RKO (cell line): ENCODE measurements around the gene FBXL17.
"Not testable (repeated sequence)": the region's sequence is repeated elsewhere in the genome, so short reads cannot be mapped to it uniquely, and the experiment has no call there.

Source experiments
- DNase-seq: peaks from one replicate; pipeline ENCODE4 v3.0.0-alpha.2; 2016; ENCODE audit warnings: low spot score

Gene FBXL17

GRCh38 chr5:108311682-108312081 is 70.2 kb downstream of the FBXL17 start:
- no peak for DNase-seq

- peak; percentile 23 for DNase-seq
Measured at GRCh38 chr5:108303611-108304010, 78.3 kb downstream of the FBXL17 start.

- no peak for DNase-seq
Measured at GRCh38 chr5:108303086-108303485, 78.8 kb downstream of the FBXL17 start.

DNA sequence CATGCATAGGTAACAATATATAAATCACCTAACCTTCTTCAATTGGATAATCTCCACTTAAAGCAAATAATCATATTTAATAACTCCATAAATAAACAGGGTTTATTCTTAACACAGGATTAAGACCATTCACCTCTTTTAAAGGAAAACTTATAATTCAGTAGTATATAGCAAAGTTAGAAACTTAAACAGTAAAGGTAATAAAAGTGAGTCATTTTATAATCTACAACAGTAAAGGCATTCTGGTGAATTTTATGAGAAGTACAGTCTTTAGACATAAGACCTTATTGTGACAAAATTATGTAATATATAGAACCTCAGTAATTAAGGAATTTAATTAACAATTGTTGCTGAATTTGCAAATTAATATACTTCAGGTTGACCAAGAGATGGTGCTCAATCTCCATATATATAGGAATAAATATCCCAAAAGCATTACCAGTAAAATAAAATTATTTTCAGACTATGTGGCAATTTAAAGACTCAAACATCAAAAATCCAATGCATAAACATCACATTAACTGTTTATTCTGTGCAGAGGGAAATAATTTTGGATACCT is 84.8 kb downstream of the FBXL17 start:
- no peak for DNase-seq

DNA sequence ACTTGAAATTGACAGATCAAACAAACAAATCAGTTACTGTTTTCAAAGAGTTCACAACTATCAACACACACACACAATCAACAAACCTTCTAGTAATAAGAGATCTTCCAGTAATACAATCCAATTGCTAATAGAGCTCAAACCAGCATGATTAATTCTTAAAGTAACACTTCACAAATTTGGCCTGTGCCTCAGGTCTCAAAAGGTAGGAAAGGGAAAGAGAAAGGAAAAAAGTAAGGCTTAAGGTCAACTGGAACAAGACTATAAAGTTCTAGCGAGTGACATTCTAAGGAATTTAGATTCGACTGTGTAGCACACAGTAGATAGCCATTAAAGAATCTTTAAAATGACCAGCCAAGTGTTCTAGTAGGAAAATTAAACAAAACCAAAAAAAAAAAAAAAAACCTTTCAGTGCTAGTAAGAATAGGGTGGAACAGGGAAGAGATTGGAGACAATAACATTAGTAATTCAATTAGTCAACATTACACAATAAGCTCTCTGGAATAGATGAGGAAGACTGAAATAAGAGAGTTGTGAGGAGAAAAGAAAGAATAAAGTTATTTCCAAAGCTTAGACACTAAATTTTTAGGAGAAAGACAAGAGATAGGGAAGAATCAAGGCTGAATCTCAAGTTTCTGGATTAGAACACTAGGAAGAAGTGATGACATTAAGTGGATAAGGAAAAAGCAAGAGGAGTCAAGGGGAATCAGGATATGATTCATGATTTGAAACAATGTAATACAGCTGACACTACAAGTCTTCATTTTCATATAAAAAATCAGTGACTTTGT is 86.1 kb downstream of the FBXL17 start:
- DNase-seq: peak; percentile 44

GRCh38 chr5:108280960-108281569 is 100.8 kb downstream of the FBXL17 start:
- DNase-seq: no peak

- DNase-seq: no peak
Measured at GRCh38 chr5:108280248-108280647, 101.7 kb downstream of the FBXL17 start.

- no peak for DNase-seq
Measured at GRCh38 chr5:108278285-108279240, 103.3 kb downstream of the FBXL17 start.

GRCh38 chr5:108276187-108277050 is 105.5 kb downstream of the FBXL17 start:
- no peak for DNase-seq

DNA sequence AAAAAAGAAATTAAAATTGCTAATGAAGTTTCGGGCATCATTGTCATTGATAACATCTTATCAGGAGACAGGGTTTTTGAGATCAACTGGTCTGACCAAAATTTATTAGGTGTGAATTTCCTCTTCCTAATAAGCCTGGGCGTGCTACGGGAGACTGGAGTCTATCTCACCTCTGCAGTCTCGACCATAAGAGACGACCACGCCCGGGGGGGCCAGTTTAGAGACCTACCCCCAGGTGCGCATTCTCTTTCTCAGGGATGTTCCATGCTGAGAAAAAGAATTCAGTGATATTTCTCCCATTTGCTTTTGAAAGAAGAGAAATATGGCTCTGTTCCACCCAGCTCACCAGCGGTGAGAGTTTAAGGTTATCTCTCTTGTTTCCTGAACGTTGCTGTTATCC is 107.8 kb downstream of the FBXL17 start:
- DNase-seq: not testable (repeated sequence)

GRCh38 chr5:108271127-108271526 is 110.8 kb downstream of the FBXL17 start:
- DNase-seq: no peak

DNA sequence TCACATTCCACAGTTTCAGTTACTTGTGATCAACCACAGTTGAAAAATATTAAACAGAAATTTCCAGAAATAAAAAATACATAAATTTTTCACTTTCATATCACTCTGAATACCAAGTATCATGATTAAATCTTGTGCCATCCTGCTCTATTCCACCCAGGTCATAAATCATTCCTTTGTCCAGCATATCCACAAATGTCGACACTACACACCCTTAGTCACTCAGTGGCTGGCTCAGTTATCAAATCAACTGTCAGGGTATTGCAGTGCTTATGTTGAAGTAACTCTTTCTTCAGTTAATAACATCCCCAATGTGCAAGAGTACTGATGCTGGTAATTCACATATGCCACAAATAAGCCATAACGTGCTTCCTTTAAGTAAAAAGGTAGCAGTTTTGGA is 115.7 kb downstream of the FBXL17 start:
- DNase-seq: peak; percentile 58

GRCh38 chr5:108264533-108264932 is 117.4 kb downstream of the FBXL17 start:
- DNase-seq: no peak

DNA sequence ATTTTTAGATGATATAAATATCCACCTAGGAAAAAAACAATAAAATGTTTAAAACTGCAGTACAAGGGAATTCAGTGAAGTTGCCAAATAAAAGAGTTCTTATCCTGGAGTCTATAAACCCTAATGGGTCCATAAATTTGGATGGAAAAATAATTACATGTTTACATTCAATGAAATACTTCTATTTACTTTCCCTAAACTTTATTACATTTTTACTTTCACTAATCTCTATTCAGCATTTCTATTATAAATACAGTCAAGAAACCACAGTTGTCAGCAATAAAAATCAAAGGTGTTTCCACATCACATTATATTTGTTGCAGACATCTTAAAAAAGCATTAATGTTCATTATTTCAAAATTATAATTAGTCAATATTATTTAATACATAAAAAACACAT is 118.6 kb downstream of the FBXL17 start:
- DNase-seq: no peak

DNA sequence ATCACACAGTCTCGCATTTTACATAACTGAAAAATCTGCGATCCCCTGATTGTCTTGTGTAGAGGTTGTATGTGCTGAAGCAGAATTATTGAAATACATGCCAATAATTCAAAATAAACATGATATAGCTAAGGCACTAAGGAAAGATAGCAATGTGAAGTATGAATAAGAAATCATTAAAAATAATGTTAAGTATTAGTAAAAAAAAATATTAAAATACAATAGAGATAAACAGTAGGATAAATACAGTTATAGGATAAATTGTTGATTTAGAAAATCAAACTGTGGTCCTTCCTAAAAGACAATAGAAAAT is 121.1 kb downstream of the FBXL17 start:
- DNase-seq: no peak

GRCh38 chr5:108260117-108260857 is 121.6 kb downstream of the FBXL17 start:
- DNase-seq: peak; percentile 85

DNA sequence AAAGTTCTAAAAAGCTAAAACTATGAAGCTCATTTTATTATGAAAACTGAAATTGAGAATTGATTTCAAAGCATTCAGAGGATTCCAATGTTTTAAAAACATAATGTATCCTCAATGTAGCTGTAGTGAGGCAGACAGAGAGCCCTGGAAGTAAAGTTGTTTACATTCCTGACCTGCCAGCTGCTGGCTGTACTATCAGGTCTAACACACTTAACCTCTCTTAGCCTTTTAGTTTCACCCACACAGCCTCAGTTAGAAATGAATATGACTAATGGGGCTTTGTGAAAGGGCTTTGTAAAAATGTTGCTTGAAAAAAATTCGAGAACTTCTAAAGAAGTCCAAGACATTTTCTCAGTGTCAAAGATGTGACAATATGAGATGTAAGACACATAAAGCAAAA is 122.6 kb downstream of the FBXL17 start:
- DNase-seq: no peak

DNA sequence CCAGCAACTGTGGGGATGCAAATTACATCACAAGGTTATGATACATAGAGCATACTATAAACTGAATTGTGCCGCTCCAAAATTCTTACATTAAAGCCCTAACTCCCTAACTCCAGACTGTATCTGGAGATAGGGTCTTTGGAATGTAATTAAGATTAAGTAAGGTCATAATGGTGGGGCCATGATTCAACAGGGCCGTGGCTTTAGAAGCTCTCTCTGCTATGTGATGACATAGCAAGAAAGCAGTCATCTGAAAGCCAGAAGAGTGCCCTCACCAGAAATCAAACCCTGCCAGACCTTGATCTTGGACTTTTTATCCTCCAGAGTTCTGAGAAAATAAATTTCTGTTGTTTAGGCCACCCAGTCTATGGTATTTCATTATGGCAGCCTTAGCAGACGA is 123.9 kb downstream of the FBXL17 start:
- DNase-seq: no peak

GRCh38 chr5:108255468-108255867 is 126.4 kb downstream of the FBXL17 start:
- no peak for DNase-seq

DNA sequence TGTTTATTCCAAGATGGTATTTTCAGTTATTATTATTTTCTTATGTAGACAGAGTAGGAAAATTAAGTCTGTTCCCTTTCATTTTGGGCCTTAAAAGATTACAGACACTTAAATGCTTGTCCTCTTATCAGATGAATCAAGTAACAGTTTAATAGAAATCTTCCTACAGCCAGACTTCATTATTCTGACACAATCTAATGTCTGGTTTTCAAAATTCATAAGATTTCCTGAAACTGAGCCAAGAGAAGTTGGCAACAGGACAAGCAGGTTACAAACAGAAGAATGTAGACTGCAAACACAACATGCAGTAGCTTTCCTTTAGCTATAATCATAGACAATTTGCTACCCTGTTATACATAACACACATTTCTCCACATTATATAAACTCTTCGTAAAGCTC is 130.5 kb downstream of the FBXL17 start:
- no peak for DNase-seq
